GM21360 (cell line): ENCODE data around the gene SETD5.

Source experiments
- ATAC-seq: cut with Tn5 transposase; IDR thresholded peaks from one replicate; pipeline ENCODE4 v1.9.1; 2021; ENCODE audit warnings: mild to moderate bottlenecking, moderate library complexity; ENCODE audit not compliant: unreplicated experiment

Gene SETD5

DNA sequence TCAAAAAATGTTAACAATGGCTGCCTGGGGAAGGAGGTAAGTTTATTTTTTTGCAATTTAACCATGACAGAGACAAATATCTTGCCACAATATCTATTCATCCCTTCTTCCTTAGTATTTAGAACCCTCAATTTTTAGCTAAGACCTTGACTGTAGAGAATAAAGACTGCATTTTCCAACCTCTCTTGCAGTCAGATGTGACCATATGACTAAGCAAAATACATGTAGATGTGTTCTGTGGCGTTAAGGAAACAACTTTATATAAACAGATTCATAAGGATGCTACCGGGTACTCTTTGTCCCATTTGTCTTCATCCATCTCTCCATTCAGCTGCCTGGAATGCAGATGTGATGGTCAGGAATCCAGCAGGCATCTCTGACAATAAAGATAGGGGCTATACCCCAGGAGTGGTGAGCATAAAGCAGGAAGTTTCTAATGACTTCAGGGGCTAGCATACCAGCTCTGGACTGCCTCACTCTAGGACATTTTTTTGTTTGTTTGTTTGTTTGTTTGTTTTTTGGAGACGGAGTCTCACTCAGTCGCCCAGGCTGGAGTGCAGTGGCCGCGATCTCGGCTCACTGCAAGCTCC is 115.1 kb downstream of the SETD5 start:
- ATAC-seq: no peak

DNA sequence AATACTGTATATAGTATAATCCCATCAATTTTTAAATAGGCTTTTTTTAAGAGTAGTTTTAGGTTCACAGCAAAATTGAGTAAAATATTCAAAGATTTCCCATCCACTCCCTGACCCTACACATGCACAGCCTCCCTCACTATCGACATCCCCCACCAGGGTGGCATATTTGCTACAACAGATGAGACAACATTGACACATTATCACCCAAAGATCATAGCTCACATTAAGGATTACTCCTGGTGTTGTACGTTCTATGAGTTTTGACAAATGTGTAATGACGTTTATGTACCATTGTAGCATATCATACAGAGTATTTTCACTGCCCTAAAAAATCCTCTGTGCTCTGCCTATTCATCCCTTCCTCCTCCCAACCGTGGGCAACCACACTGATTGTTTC is 116.9 kb downstream of the SETD5 start:
- no peak for ATAC-seq

- no peak for ATAC-seq
Measured at GRCh38 chr3:9514956-9515355, 117.5 kb downstream of the SETD5 start.

DNA sequence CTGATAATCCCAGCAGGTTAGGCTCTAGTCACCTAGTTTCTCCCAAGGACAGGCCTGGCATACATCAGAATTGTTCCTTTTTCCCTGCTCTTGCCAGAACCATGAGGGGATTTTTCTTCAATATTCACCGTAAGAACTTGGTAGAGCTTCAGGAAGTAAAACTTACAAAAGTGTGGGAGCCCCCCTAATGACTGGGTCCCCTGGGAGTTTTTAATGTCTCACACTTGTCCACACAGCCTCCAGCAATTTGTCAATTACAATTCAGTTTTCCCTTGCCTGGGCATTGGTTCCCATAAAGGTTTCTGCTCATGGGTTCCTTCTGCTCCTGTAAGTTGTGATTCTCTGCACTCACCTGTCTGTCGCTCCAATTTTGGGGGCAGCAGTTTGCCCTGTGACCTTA is 127.7 kb downstream of the SETD5 start:
- ATAC-seq: no peak
